Activated CD8-positive, alpha-beta T cell treated with anti-CD3 and anti-CD28 coated beads for 36 hours (primary cell): Measurements from ENCODE around the gene DOCK6. TPM values are rescaled to one million over a fixed set of nuclear protein-coding genes. Genes with fewer than 3 reads are reported as not detected.

ENCODE experiments used
- ATAC-seq: fragments of 200-7000 bp; cut with Tn5 transposase; one replicate; pipeline ENCODE4 v1.10.0; 2021; ENCODE audit warnings: mild to moderate bottlenecking, moderate library complexity
- CTCF ChIA-PET: fragments of 350-600 bp; sonication (Branson Sonifier 250); formaldehyde crosslinking; loops from one replicate; lab custom pipeline; 2021; ENCODE audit warnings: antibody characterized with exemption; lab: Charles Lee
- POLR2A ChIA-PET: fragments of 350-600 bp; sonication (Branson Sonifier 250); formaldehyde crosslinking; loops from one replicate; lab custom pipeline; 2021; ENCODE audit warnings: antibody characterized with exemption; lab: Charles Lee
- DNase-seq: peaks from one replicate; pipeline ENCODE4 v3.0.0-alpha.2; 2020
- H3K27ac Mint-ChIP-seq: one replicate; pipeline ENCODE4 v1.8.0; 2021; ENCODE audit warnings: mild to moderate bottlenecking, mixed read lengths
- H3K27me3 Mint-ChIP-seq: one replicate; pipeline ENCODE4 v1.8.0; 2021; ENCODE audit warnings: mixed read lengths
- H3K36me3 Mint-ChIP-seq: one replicate; pipeline ENCODE4 v1.8.0; 2021; ENCODE audit warnings: low read depth, mixed read lengths
- H3K4me1 Mint-ChIP-seq: one replicate; pipeline ENCODE4 v1.8.0; 2021; ENCODE audit warnings: low read depth, mixed read lengths
- H3K4me3 Mint-ChIP-seq: one replicate; pipeline ENCODE4 v1.8.0; 2021; ENCODE audit warnings: mild to moderate bottlenecking, moderate library complexity, mixed read lengths
- H3K9me3 Mint-ChIP-seq: one replicate; pipeline ENCODE4 v1.8.0; 2021; ENCODE audit warnings: mixed read lengths
- CTCF ChIP-seq: fragments of 200-600 bp; IDR thresholded peaks from one replicate; pipeline ENCODE4 v1.8.0; 2022; ENCODE audit warnings: antibody characterized with exemption, mild to moderate bottlenecking
- intact Hi-C: fragments of 100-400 bp; cut with micrococcal nuclease; formaldehyde crosslinking; loops from one replicate; pipeline ENCODE4 v1.10.0; 2022
- total RNA-seq, 2 experiments: library from RNA; stranded (reverse); gene quantifications; one replicate each; pipeline ENCODE4 v1.2.3, GENCODE V29; 2021

Gene DOCK6
- total RNA-seq, 2 experiments from 2014 or later = 4.5 to 7.9 TPM

GRCh38 chr19:11265177-11265784 is 3.0 kb upstream of the DOCK6 start:
- intact Hi-C loops = no loop called here
- Mint-ChIP-seq H3K36me3 (no peaks in the 10 kb centered on the region), H3K4me3 (no peak overlapping the region), H3K27me3 (peaks cover 45% of the 10 kb centered on the region), H3K4me1 (no peaks in the 10 kb centered on the region), H3K27ac (no peak overlapping the region), H3K9me3 (no peaks in the 10 kb centered on the region)
- ATAC-seq (no peak), DNase-seq (no peak)
- CTCF ChIA-PET = interaction anchor here (1.3 kb wide), 1 partner anchor 217 kb away, joined by 6 read pairs; no protein-coding TSS in a partner anchor
- POLR2A ChIA-PET = no interaction called here
- no peak for TF ChIP-seq CTCF

- POLR2A ChIA-PET = no interaction called here
- Mint-ChIP-seq H3K4me3 (no peak overlapping the region), H3K4me1 (no peaks in the 10 kb centered on the region), H3K27me3 (peaks cover 48% of the 10 kb centered on the region), H3K9me3 (no peaks in the 10 kb centered on the region), H3K27ac (no peak overlapping the region), H3K36me3 (no peaks in the 10 kb centered on the region)
- intact Hi-C loops = no loop called here
- ATAC-seq = no peak
- DNase-seq = no peak
- TF ChIP-seq CTCF = no peak
- CTCF ChIA-PET = interaction anchor here (1.3 kb wide), 1 partner anchor 115 kb away, joined by 3 read pairs; no protein-coding TSS in a partner anchor
Observed at GRCh38 chr19:11264452-11265176, 2.3 kb upstream of the DOCK6 start.

- DNase-seq (no peak), ATAC-seq (no peak)
- no peak overlapping the region for H3K4me3 Mint-ChIP-seq
- TF ChIP-seq CTCF = no peak
- no peak overlapping the region for H3K27ac Mint-ChIP-seq
- peaks cover 44% of the 10 kb centered on the region for H3K27me3 Mint-ChIP-seq
- ChIA-PET CTCF (interaction anchor here (1.3 kb wide), 1 partner anchor 116 kb away, joined by 3 read pairs; no protein-coding TSS in a partner anchor), POLR2A (no interaction called here)
- no peaks in the 10 kb centered on the region for H3K9me3 Mint-ChIP-seq
- no peaks in the 10 kb centered on the region for H3K4me1 Mint-ChIP-seq
- intact Hi-C loops = no loop called here
- H3K36me3 Mint-ChIP-seq = no peaks in the 10 kb centered on the region
Observed at GRCh38 chr19:11263726-11264125, 1.4 kb upstream of the DOCK6 start.

- Mint-ChIP-seq H3K36me3 (no peaks in the 10 kb centered on the region), H3K9me3 (no peaks in the 10 kb centered on the region), H3K27ac (no peak overlapping the region), H3K4me3 (peak overlapping the region; percentile 50), H3K4me1 (no peaks in the 10 kb centered on the region), H3K27me3 (peaks cover 30% of the 10 kb centered on the region)
- no peak for DNase-seq
- POLR2A ChIA-PET = no interaction called here
- no peak for ATAC-seq
- no peak for TF ChIP-seq CTCF
- intact Hi-C loops = no loop called here
- CTCF ChIA-PET = no interaction called here
Observed at GRCh38 chr19:11261431-11261970, 823 bp downstream of the DOCK6 start.

DNA sequence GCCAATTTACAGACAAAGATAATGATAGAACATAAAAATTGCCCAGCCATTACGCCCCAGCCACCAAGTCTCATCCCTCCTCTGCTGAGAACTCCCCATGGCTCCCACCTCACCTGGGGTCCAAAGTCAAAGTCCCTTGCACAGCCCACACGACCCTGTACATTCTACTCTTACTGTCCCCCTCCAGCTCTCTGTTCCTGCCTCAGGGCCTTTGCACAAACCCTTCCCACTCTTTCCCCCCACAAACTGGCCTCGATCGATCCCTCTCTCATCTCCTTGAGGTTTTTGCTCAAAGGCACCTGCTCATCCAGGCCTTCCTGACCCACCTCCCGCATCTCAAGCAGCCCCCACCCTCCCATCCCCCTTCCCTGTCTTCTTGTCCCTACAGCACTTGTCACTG is 1.3 kb downstream of the DOCK6 start:
- CTCF ChIA-PET = no interaction called here
- DNase-seq (no peak), ATAC-seq (no peak)
- H3K9me3 Mint-ChIP-seq = no peaks in the 10 kb centered on the region
- POLR2A ChIA-PET = interaction anchor here (0.7 kb wide), 1 partner anchor 120 kb away, joined by 3 read pairs; no protein-coding TSS in a partner anchor
- no peaks in the 10 kb centered on the region for H3K4me1 Mint-ChIP-seq
- TF ChIP-seq CTCF = no peak
- intact Hi-C loops = no loop called here
- H3K4me3 Mint-ChIP-seq = peak overlapping the region; percentile 35
- H3K27me3 Mint-ChIP-seq = peaks cover 27% of the 10 kb centered on the region
- H3K36me3 Mint-ChIP-seq = no peaks in the 10 kb centered on the region
- no peak overlapping the region for H3K27ac Mint-ChIP-seq
